GM19395 (cell line): ENCODE data around the gene IGSF3.
"Not testable (repeated sequence)": the region's sequence is repeated elsewhere in the genome, so short reads cannot be mapped to it uniquely, and the experiment has no call there.

Source experiments
- ATAC-seq: cut with Tn5 transposase; IDR thresholded peaks from one replicate; pipeline ENCODE4 v1.9.1; 2021; ENCODE audit warnings: mild to moderate bottlenecking, moderate library complexity; ENCODE audit not compliant: unreplicated experiment

The IGSF3 gene

GRCh38 chr1:116631996-116632925 lies 35.3 kb downstream of the IGSF3 start:
- ATAC-seq: not testable (repeated sequence)

GRCh38 chr1:116631554-116631953 lies 36.0 kb downstream of the IGSF3 start:
- ATAC-seq: not testable (repeated sequence)

- not testable (repeated sequence) for ATAC-seq
These were observed 37.5 kb downstream of the IGSF3 start for GRCh38 chr1:116630057-116630456.

GRCh38 chr1:116629441-116629840 lies 38.1 kb downstream of the IGSF3 start:
- not testable (repeated sequence) for ATAC-seq

- no peak for ATAC-seq
These were observed 39.1 kb downstream of the IGSF3 start for GRCh38 chr1:116628448-116628847.

- not testable (repeated sequence) for ATAC-seq
These were observed 40.2 kb downstream of the IGSF3 start for GRCh38 chr1:116627357-116627756.

- ATAC-seq: not testable (repeated sequence)
These were observed 40.6 kb downstream of the IGSF3 start for GRCh38 chr1:116626915-116627314.

- not testable (repeated sequence) for ATAC-seq
These were observed 42.4 kb downstream of the IGSF3 start for GRCh38 chr1:116625155-116625554.

GRCh38 chr1:116624040-116624439 lies 43.5 kb downstream of the IGSF3 start:
- ATAC-seq: no peak

GRCh38 chr1:116622496-116622895 lies 45.0 kb downstream of the IGSF3 start:
- not testable (repeated sequence) for ATAC-seq

GRCh38 chr1:116621756-116622155 lies 45.8 kb downstream of the IGSF3 start:
- ATAC-seq: not testable (repeated sequence)

- ATAC-seq: not testable (repeated sequence)
These were observed 47.1 kb downstream of the IGSF3 start for GRCh38 chr1:116620392-116620791.

- ATAC-seq: not testable (repeated sequence)
These were observed 48.4 kb downstream of the IGSF3 start for GRCh38 chr1:116619106-116619505.

GRCh38 chr1:116617808-116618207 lies 49.7 kb downstream of the IGSF3 start:
- not testable (repeated sequence) for ATAC-seq

GRCh38 chr1:116613825-116614224 lies 53.7 kb downstream of the IGSF3 start:
- ATAC-seq: not testable (repeated sequence)

- ATAC-seq: not testable (repeated sequence)
These were observed 57.6 kb downstream of the IGSF3 start for GRCh38 chr1:116609801-116610371.

GRCh38 chr1:116608841-116609240 lies 58.7 kb downstream of the IGSF3 start:
- not testable (repeated sequence) for ATAC-seq

GRCh38 chr1:116608151-116608550 lies 59.4 kb downstream of the IGSF3 start:
- not testable (repeated sequence) for ATAC-seq

- ATAC-seq: not testable (repeated sequence)
These were observed 60.1 kb downstream of the IGSF3 start for GRCh38 chr1:116607463-116607862.

- ATAC-seq: not testable (repeated sequence)
These were observed 61.5 kb downstream of the IGSF3 start for GRCh38 chr1:116606067-116606466.

GRCh38 chr1:116605315-116605714 lies 62.2 kb downstream of the IGSF3 start:
- no peak for ATAC-seq

- not testable (repeated sequence) for ATAC-seq
These were observed 63.1 kb downstream of the IGSF3 start for GRCh38 chr1:116604408-116604807.
